Endothelial cell of umbilical vein (primary cell): ENCODE data around the gene STAP1. TPM values are rescaled to one million over a fixed set of nuclear protein-coding genes. Genes with fewer than 3 reads are reported as not detected.

Experiments used
- BruUV-seq: library from RNA; stranded (reverse); fragments of 400-500 nt; replicated peaks from 2 replicates; lab custom pipeline; 2021; lab: Mats Ljungman, UMichigan
- CTCF ChIA-PET: fragments of 300-600, 350-600 bp; sonication (Branson Sonifier 250); formaldehyde crosslinking; loops from one replicate; lab custom pipeline; 2021; ENCODE audit warnings: antibody characterized with exemption, inconsistent platforms; lab: Charles Lee
- POLR2A ChIA-PET: fragments of 300-600, 350-600 bp; sonication (Branson Sonifier 250); formaldehyde crosslinking; loops from one replicate; lab custom pipeline; 2021; ENCODE audit warnings: antibody characterized with exemption, inconsistent platforms; lab: Charles Lee
- DNase-seq: peaks from one replicate; pipeline ENCODE4 v3.0.0-alpha.2; 2011; ENCODE audit warnings: low read depth, low spot score
- FAIRE-seq: peaks from 2 replicates; lab custom pipeline; 2011; peaks lifted over from hg19 to GRCh38; lab: Jason Lieb, UNC
- H2AFZ ChIP-seq: 2 replicates; pipeline ENCODE4 v1.6.0; 2012; ENCODE audit warnings: low read depth, low read length, control low read depth, inconsistent platforms
- H3K27ac ChIP-seq: 2 replicates; pipeline ENCODE4 v1.5.1; 2011; ENCODE audit warnings: low read depth, mild to moderate bottlenecking, control low read depth, low read length, moderate library complexity; ENCODE audit not compliant: insufficient read depth
- H3K27me3 ChIP-seq, 2 experiments: 2 replicates each; pipeline versions ENCODE4 v1.6.0 to v1.6.1; 2011; ENCODE audit warnings: low read length in 2 of 2, mixed read lengths in 1 of 2; ENCODE audit not compliant: control insufficient read depth in 2 of 2, insufficient read depth in 2 of 2
- H3K36me3 ChIP-seq, 2 experiments: 2 replicates in 1 of 2; 3 replicates in 1 of 2; pipeline ENCODE4 v1.5.1; 2011; ENCODE audit warnings: low read length in 2 of 2, mild to moderate bottlenecking in 1 of 2, moderate library complexity in 1 of 2; ENCODE audit not compliant: control insufficient read depth in 2 of 2, insufficient read depth in 2 of 2; ENCODE audit errors: extremely low read depth in 1 of 2
- H3K4me1 ChIP-seq: 3 replicates; pipeline ENCODE4 v1.5.1; 2011; ENCODE audit warnings: mild to moderate bottlenecking, low read length; ENCODE audit not compliant: control insufficient read depth, insufficient read depth; ENCODE audit errors: extremely low read depth
- H3K4me2 ChIP-seq: 2 replicates; pipeline ENCODE4 v1.6.1; 2011; ENCODE audit warnings: low read length, control low read depth, mixed read lengths; ENCODE audit not compliant: insufficient read depth
- H3K4me3 ChIP-seq, 3 experiments: fragments of 200-600 bp in 1 of 3; sonication (generic), shearing (Covaris generic) in 1 of 3; replicated peaks in 1 of 3; 2 replicates each; pipeline ENCODE4 v1.5.1; 2011 to 2016; ENCODE audit warnings: control low read depth in 3 of 3, low read length in 3 of 3, mild to moderate bottlenecking in 2 of 3, inconsistent platforms in 1 of 3, low read depth in 1 of 3, moderate library complexity in 1 of 3; ENCODE audit not compliant: insufficient read depth in 1 of 3
- H3K79me2 ChIP-seq: 2 replicates; pipeline ENCODE4 v1.6.0; 2012; ENCODE audit warnings: low read length, inconsistent platforms; ENCODE audit not compliant: control insufficient read depth, insufficient read depth
- H3K9ac ChIP-seq: replicated peaks from 2 replicates; pipeline ENCODE3; 2011; ENCODE audit warnings: low read length, control low read depth; ENCODE audit not compliant: insufficient read depth; ENCODE audit errors: extremely low read depth
- H3K9me1 ChIP-seq: replicated peaks from 3 replicates; pipeline ENCODE4 v1.6.0; 2011; ENCODE audit warnings: mild to moderate bottlenecking, low read length; ENCODE audit not compliant: control insufficient read depth, insufficient read depth; ENCODE audit errors: extremely low read depth
- H3K9me3 ChIP-seq: replicated peaks from 2 replicates; pipeline ENCODE4 v1.5.1; 2012; ENCODE audit warnings: low read length, inconsistent platforms; ENCODE audit not compliant: control insufficient read depth, insufficient read depth
- H4K20me1 ChIP-seq: replicated peaks from 2 replicates; pipeline ENCODE3; 2011; ENCODE audit warnings: mild to moderate bottlenecking, low read length; ENCODE audit not compliant: control insufficient read depth, insufficient read depth; ENCODE audit errors: extremely low read depth
- EZH2 ChIP-seq: IDR thresholded peaks from 2 replicates; pipeline ENCODE4 v1.6.1; 2012; ENCODE audit warnings: borderline replicate concordance, low read depth, mild to moderate bottlenecking, moderate library complexity, low read length, inconsistent platforms; ENCODE audit not compliant: severe bottlenecking
- FOS ChIP-seq: IDR thresholded peaks from 2 replicates; pipeline ENCODE4 v1.6.1; 2011; ENCODE audit warnings: mild to moderate bottlenecking, low read length, moderate library complexity, borderline replicate concordance; ENCODE audit not compliant: insufficient read depth
- GATA2 ChIP-seq: IDR thresholded peaks from 2 replicates; pipeline ENCODE4 v1.7.0; 2011; ENCODE audit warnings: low read depth, mild to moderate bottlenecking, moderate library complexity, mixed read lengths, low read length; ENCODE audit not compliant: insufficient read length, insufficient read depth
- JUN ChIP-seq: IDR thresholded peaks from 2 replicates; pipeline ENCODE4 v1.6.1; 2011; ENCODE audit warnings: borderline replicate concordance, low read depth; ENCODE audit not compliant: insufficient read length, insufficient read depth
- MYC ChIP-seq: IDR thresholded peaks from one replicate; pipeline ENCODE4 v1.6.1; 2011; ENCODE audit warnings: mild to moderate bottlenecking, low read depth, low read length
- POLR2A ChIP-seq: IDR thresholded peaks from 2 replicates; pipeline ENCODE4 v1.6.1; 2012; ENCODE audit warnings: low read depth, mild to moderate bottlenecking, control low read depth, low read length
- POLR2AphosphoS5 ChIP-seq: IDR thresholded peaks from 2 replicates; pipeline ENCODE4 v1.6.1; 2012; ENCODE audit warnings: low read depth, mild to moderate bottlenecking, control low read depth, low read length, moderate library complexity; ENCODE audit not compliant: insufficient read depth
- dilution Hi-C: fragments of 300-500 bp; cut with MboI; formaldehyde crosslinking; loops from one replicate; pipeline ENCODE4 v1.15.0; 2019; ENCODE audit warnings: low sequenced_read_pairs; ENCODE audit not compliant: extremely low pct_ligation_motif_present
- intact Hi-C: fragments of 100-400 bp; cut with micrococcal nuclease; formaldehyde crosslinking; loops from one replicate; pipeline ENCODE4 v1.10.0; 2022
- polyA plus RNA-seq, 4 experiments: library from polyadenylated mRNA; depleted of rRNA in 3 of 4; stranded (reverse) in 3 of 4; unstranded in 1 of 4; fragments of >200 nt; gene quantifications; 2 replicates each; pipeline versions ENCODE4 v1.2.1 to v1.2.3, GENCODE V29; 2011 to 2012; ENCODE audit warnings: missing spikeins in 1 of 4
- total RNA-seq: library from RNA; stranded (reverse); gene quantifications from 2 replicates; pipeline ENCODE4 v1.2.3, GENCODE V29; 2021
- TF ChIP-seq, protein P1 (sequence below): IDR thresholded peaks from 2 replicates; pipeline ENCODE4 v1.6.1; 2011; ENCODE audit not compliant: insufficient read depth, insufficient read length
- TF ChIP-seq, protein P2 (sequence below), 2 donors: IDR thresholded peaks; 1 replicate in 1 of 2; 2 replicates in 1 of 2; pipeline ENCODE4 v1.5.1; 2011; ENCODE audit warnings: low read length in 2 of 2, mild to moderate bottlenecking in 2 of 2, moderate library complexity in 2 of 2, control low read depth in 1 of 2, inconsistent platforms in 1 of 2, low read depth in 1 of 2; ENCODE audit not compliant: insufficient read depth in 1 of 2; ENCODE audit errors: extremely low read depth in 1 of 2

The STAP1 gene
- total and polyA plus RNA-seq, 2 donors (not counting 3 experiments of a cell fraction or from before 2014, with no cell fraction given): not detected

DNA sequence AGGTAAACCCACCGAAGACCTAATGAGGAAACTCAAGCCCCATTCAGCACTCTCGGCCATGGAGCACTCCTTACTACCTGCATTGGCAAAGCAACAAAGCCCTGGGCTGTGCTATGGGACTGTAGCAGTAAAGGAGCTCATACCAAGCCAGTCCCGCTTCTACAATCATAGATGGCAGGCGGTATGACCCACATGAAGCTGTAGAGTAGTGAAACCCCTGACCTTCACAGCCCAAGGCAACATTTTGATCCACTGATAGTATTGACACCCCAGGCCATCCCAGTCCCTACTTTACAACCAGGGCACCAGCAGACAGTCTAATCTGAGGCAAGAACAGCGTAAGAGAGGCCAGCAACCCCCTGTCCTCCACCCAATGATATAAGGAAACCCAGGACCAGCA, 38.4 kb upstream of the STAP1 start:
- CTCF ChIA-PET: interaction anchor here (1.1 kb wide), 1 partner anchor 10 kb away, joined by 3 read pairs; no protein-coding TSS in a partner anchor
- POLR2A ChIA-PET: no interaction called here
- dilution Hi-C loops: no loop called here
- H3K36me3 ChIP-seq: peaks cover 2 to 3% of the 10 kb centered on the region in 2 experiments
- H4K20me1 ChIP-seq: no peaks in the 10 kb centered on the region
- H3K9ac ChIP-seq: no peak overlapping the region
- H3K9me1 ChIP-seq: no peaks in the 10 kb centered on the region
- intact Hi-C loops: no loop called here
- BruUV-seq: no TSS peak
- H3K79me2 ChIP-seq: peaks cover 43% of the 10 kb centered on the region
- no peak overlapping the region for H3K4me3 ChIP-seq
- no peaks in the 10 kb centered on the region for H3K27me3 ChIP-seq
- TF ChIP-seq, protein P1, sequence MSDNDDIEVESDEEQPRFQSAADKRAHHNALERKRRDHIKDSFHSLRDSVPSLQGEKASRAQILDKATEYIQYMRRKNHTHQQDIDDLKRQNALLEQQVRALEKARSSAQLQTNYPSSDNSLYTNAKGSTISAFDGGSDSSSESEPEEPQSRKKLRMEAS: no peak
- TF ChIP-seq GATA2: no peak
- no peak for TF ChIP-seq POLR2AphosphoS5
- no peak for TF ChIP-seq MYC
- no peak for TF ChIP-seq POLR2A
- no peak for TF ChIP-seq FOS
- TF ChIP-seq, protein P2, sequence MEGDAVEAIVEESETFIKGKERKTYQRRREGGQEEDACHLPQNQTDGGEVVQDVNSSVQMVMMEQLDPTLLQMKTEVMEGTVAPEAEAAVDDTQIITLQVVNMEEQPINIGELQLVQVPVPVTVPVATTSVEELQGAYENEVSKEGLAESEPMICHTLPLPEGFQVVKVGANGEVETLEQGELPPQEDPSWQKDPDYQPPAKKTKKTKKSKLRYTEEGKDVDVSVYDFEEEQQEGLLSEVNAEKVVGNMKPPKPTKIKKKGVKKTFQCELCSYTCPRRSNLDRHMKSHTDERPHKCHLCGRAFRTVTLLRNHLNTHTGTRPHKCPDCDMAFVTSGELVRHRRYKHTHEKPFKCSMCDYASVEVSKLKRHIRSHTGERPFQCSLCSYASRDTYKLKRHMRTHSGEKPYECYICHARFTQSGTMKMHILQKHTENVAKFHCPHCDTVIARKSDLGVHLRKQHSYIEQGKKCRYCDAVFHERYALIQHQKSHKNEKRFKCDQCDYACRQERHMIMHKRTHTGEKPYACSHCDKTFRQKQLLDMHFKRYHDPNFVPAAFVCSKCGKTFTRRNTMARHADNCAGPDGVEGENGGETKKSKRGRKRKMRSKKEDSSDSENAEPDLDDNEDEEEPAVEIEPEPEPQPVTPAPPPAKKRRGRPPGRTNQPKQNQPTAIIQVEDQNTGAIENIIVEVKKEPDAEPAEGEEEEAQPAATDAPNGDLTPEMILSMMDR (IDR thresholded peaks at IDR 0.05; ENCODE audit: extremely low read depth in 1 of 2, insufficient read depth in 1 of 2, low read depth in 1 of 2, low read length in 2 of 2): no peak
- TF ChIP-seq EZH2: no peak
- no peak for TF ChIP-seq JUN
- no peak for DNase-seq
- no peak for FAIRE-seq
- H2AFZ ChIP-seq: no peak overlapping the region
- peaks cover 14% of the 10 kb centered on the region for H3K4me1 ChIP-seq
- no peak overlapping the region for H3K4me2 ChIP-seq
- H3K9me3 ChIP-seq: no peaks in the 10 kb centered on the region
- H3K27ac ChIP-seq: no peak overlapping the region
